ENCODE data around the gene ADAMTS13.

GRCh38 chr9:133429214-133429613, 7.0 kb downstream of the ADAMTS13 start:
- TF ChIP-seq CTCF (IDR thresholded peaks at IDR 0.05 in 8 of 11, conservative IDR thresholded peaks at IDR 0.05 in 3 of 11), result no peak
- no peak for TF ChIP-seq POLR2A (IDR thresholded peaks at IDR 0.05)
- TF ChIP-seq POLR2AphosphoS5 (IDR thresholded peaks at IDR 0.05), result no peak
